ENCODE measurements around the gene MUC5B. TPM values are rescaled to one million over a fixed set of nuclear protein-coding genes. Genes with fewer than 3 reads are reported as not detected.
A peak's percentile ranks its signal among the peaks of the same experiment; 100 is the strongest.

MUC5B gene
- total and polyA plus RNA-seq, 2 donors from 2014 or later, result 0.38 TPM; not detected in 1

- peak in 2 of 5 donors; percentile 11 to 52 for DNase-seq
- no peak for TF ChIP-seq CTCF (IDR thresholded peaks at IDR 0.05; ENCODE audit: borderline replicate concordance, extremely low read depth, insufficient read depth)
- Histone ChIP-seq H3K4me3 (ENCODE audit: low read length in 3 of 3) (no peak overlapping the region), H3K27me3 (ENCODE audit: control insufficient read depth, insufficient read depth, low read length) (no peaks in the 10 kb centered on the region), H3K9me3 (ENCODE audit: control insufficient read depth in 2 of 3, insufficient read depth in 1 of 3, low read length in 3 of 3) (no peaks in the 10 kb centered on the region), H3K4me1 (ENCODE audit: control insufficient read depth in 2 of 3, insufficient read depth in 2 of 3, low read depth in 1 of 3, low read length in 3 of 3) (peaks cover 2 to 30% (median 24%) of the 10 kb centered on the region in 3 donors), H3K9ac (ENCODE audit: low read length in 3 of 3) (no peak overlapping the region), H3K36me3 (ENCODE audit: control insufficient read depth in 2 of 3, insufficient read depth in 3 of 3, low read length in 3 of 3) (peaks cover 0 to 3% (median 0%) of the 10 kb centered on the region in 3 donors), H3K27ac (ENCODE audit: low read depth in 2 of 2, low read length in 2 of 2) (peak overlapping the region in 1 of 2 donors; percentile 11)
- no peak for FAIRE-seq
- intact Hi-C loops (cut with DNase I), result no loop called here
Measured at GRCh38 chr11:1297011-1297575, 74.2 kb downstream of the MUC5B start.

DNA sequence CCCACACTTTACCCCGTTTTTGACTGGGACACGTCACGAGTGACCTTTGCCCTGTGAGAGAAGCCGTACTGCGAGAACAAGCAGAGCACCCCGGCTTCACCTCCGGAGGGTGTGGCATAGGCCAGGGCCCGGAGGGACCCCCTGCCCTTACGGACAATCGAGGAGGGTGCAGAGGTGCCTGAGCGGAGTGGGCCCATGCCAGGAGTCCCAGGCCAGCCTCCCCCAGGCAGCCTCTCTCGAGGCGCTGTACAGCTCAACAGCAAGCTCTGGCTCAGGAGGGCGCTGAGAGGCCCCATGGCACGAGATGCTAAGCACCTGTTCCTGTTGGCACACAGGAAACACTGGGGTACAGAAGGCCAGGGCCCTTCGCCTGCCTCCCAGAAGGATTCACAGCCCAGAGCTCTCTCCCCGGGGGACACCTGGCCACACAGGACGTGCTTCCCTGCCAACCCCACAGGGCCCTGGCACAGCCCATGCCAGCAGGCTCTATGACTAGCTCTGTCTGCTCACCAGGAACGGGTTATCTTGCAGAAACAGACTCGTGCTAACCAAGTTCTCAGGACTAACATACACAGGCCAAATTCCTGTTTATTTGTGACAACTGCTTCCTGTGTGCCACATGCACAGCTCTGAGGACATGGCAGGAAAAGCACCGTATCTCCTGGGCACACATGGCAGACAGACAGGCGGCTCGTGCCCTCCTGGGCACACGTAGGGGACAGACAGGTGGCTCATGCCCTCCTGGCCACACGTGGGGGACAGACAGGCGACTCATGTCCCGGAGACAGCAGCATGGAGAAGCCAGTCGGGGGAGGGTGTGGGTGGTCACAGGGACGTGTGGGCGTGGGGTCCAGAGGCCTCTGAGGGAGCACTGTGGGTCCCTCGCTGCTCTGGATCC lies 75.0 kb downstream of the MUC5B start:
- FAIRE-seq (no peak), DNase-seq (peak in 2 of 5 donors; percentile 35 to 69)
- intact Hi-C loops (cut with DNase I), result no loop called here
- no peaks in the 10 kb centered on the region for H3K27me3 ChIP-seq (ENCODE audit: control insufficient read depth, insufficient read depth, low read length)
- H3K27ac ChIP-seq (ENCODE audit: low read depth in 2 of 2, low read length in 2 of 2), result no peak overlapping the region
- no peak overlapping the region for H3K4me3 ChIP-seq (ENCODE audit: low read length in 3 of 3)
- H3K9ac ChIP-seq (ENCODE audit: low read length in 3 of 3), result peak overlapping the region in 1 of 3 donors; percentile 62
- H3K9me3 ChIP-seq (ENCODE audit: control insufficient read depth in 2 of 3, insufficient read depth in 1 of 3, low read length in 3 of 3), result no peaks in the 10 kb centered on the region
- H3K36me3 ChIP-seq (ENCODE audit: control insufficient read depth in 2 of 3, insufficient read depth in 3 of 3, low read length in 3 of 3), result peaks cover 0 to 3% (median 0%) of the 10 kb centered on the region in 3 donors
- H3K4me1 ChIP-seq (ENCODE audit: control insufficient read depth in 2 of 3, insufficient read depth in 2 of 3, low read depth in 1 of 3, low read length in 3 of 3), result peaks cover 2 to 37% (median 27%) of the 10 kb centered on the region in 3 donors
- no peak for TF ChIP-seq CTCF (IDR thresholded peaks at IDR 0.05; ENCODE audit: borderline replicate concordance, extremely low read depth, insufficient read depth)

DNA sequence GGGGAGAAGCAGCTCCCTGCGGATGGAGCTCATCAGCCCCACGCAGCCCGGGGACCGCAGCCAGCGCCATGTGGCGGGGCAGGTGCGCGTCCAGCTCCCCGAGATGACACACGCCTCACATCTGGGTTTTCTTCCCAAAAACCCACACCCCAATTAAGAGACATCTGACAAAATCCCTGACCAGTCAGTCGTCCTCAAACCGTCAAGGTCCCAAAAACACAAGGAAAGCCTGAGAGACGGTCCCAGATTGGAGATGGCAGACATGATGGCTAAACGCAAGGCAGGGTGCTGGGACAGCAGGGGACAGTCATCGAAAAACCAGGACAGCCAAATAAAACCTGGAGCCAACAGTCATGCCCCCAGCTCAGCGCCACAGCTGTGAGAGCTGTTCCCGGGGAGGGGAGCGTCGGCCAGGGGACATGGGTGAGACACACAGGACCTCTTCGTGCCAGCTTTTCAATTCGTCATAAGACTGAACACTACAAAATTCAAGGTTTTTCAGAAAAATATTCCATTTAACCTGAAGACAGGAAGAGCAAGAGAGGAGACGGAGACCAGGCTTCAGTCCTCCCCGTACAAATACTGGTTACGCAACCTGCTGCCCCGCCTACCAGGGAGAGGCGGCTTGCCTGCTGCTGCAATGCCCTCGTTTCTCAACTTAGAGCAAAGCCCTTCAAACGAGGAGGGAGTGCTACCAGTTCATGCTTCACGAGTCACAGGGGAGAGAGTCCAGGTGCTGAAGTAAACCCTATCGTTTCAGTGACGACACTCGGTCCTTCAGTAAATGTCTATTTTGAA lies 76.0 kb downstream of the MUC5B start:
- Histone ChIP-seq H3K27me3 (ENCODE audit: control insufficient read depth, insufficient read depth, low read length) (no peaks in the 10 kb centered on the region), H3K36me3 (ENCODE audit: control insufficient read depth in 2 of 3, insufficient read depth in 3 of 3, low read length in 3 of 3) (peaks cover 0 to 3% (median 0%) of the 10 kb centered on the region in 3 donors), H3K27ac (ENCODE audit: low read depth in 2 of 2, low read length in 2 of 2) (peak overlapping the region; percentile 20 to 68), H3K4me1 (ENCODE audit: control insufficient read depth in 2 of 3, insufficient read depth in 2 of 3, low read depth in 1 of 3, low read length in 3 of 3) (peaks cover 2 to 43% (median 33%) of the 10 kb centered on the region in 3 donors), H3K9ac (ENCODE audit: low read length in 3 of 3) (peak overlapping the region in 1 of 3 donors; percentile 62), H3K9me3 (ENCODE audit: control insufficient read depth in 2 of 3, insufficient read depth in 1 of 3, low read length in 3 of 3) (no peaks in the 10 kb centered on the region), H3K4me3 (ENCODE audit: low read length in 3 of 3) (peak overlapping the region in 1 of 3 donors; percentile 17)
- peak; percentile 78 to 90 (median 84) for DNase-seq
- FAIRE-seq, result peak; percentile 73
- no peak for TF ChIP-seq CTCF (IDR thresholded peaks at IDR 0.05; ENCODE audit: borderline replicate concordance, extremely low read depth, insufficient read depth)
- intact Hi-C loops (cut with DNase I), result no loop called here
